NCI-H2196 treated with DMSO at 0.1 percent for 48 hours (cell line): ENCODE data around the gene ENO2.
A peak's percentile ranks its signal among the peaks of the same experiment; 100 is the strongest.
"Not testable (repeated sequence)": the region's sequence is repeated elsewhere in the genome, so short reads cannot be mapped to it uniquely, and the experiment has no call there.

Source experiments
- DNase-seq: peaks from one replicate; lab custom pipeline; 2025; ENCODE audit not compliant: unreplicated experiment; lab: John Stamatoyannopoulos, UW

ENO2 gene

DNA sequence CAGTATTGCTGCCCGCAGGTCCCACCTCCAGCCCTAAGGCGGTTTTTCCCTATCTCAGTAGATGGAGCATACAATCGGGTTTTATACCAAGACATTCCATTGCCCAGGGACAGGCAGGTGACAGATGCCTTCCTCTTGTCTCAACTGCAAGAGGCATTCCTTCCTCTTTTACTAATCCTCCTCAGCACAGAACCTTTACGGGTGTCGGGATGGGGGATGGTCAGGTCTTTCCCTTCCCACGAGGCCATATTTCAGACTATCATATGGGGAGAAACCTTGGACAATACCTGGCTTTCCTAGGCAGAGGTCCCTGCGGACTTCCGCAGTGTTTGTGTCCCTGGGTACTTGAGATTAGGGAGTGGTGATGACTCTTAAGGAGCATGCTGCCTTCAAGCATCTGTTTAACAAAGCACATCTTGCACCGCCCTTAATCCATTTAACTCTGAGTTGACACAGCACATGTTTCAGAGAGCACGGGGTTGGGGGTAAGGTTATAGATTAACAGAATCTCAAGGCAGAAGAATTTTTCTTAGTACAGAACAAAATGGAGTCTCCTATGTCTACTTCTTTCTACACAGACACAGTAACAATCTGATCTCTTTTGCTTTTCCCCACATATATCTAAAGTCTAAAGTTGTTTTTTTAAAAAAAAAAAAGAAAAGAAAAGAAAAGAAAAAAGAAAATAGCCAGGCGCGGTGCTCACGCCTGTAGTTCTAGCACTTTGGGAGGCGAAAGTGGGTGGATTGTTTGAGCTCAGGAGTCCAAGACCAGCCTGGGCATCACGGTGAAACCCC, 28.0 kb upstream of the ENO2 start:
- not testable (repeated sequence) for DNase-seq

DNA sequence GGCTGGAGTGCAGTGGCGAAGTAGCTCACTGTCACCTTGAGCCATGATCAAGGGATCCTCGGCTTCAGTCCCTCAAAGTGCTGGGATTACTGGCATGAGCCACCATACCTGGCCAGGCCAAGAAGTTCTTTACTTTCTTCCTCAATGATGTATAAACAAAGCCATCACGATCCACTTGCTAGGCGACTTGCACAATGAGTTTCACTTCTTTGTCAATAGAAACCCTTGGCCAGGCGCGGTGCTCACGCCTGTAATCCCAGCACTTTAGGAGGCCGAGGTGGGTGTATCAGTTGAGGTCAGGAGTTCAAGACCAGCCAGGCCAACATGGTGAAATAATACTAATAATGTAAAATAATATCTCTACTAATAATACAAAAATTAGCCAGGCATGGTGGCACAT, 26.9 kb upstream of the ENO2 start:
- DNase-seq: no peak

- DNase-seq: no peak
Measured at GRCh38 chr12:6888360-6888759, 26.0 kb upstream of the ENO2 start.

DNA sequence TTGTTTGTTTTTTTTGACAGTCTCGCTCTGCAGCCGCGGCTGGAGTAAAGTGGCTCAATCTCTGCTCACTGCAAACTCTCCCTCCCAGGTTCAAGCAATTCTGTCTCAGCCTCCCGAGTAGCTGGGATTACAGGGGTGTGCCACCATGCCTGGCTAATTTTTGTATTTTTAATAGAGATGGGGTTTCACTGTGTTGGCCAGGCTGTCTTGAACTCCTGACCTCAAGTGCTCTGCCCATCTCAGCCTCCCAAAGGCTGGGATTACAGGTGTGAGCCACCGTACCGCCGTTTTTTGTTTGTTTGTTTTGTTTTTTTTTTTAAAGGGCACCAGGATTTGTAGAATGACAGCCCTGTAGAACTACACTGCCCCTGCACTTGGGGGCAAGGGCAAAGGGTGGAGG, 25.6 kb upstream of the ENO2 start:
- not testable (repeated sequence) for DNase-seq

DNA sequence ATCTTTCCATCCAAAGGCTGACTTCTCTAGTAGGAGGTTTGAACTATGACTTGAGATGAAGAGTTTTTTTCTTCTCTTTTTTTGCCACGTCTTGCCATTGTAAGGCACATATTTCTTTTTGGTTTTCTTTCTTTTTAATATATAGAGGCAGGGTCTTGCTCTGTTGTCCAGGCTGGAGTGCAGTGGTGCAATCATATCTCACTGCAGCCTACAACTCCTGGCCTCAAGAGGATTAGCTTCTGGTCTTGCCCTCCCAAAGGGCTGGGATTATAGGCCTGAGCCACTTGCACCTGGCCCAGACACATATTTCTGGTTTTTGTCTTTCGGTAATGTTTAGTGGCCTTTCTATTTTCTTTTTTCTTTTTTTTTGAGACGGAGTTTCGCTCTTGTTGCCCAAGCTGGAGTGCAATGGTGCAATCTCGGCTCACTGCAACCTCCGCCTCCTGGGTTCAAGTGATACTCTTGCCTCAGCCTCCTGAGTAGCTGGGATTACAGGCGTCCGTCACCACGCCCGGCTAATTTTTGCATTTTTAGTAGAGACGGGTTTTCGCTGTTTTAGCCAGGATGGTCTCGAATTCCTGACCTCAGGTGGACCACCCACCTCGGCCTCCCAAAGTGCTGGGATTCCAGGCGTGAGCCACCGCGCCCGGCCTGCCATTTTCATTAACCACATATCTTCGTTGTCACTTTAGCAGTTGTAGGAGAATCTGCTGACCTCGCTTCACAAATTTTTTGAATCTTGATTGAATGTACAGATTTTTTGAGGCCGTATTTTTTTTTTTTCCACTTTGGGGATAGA, 24.4 kb upstream of the ENO2 start:
- DNase-seq: not testable (repeated sequence)

- peak; percentile 55 for DNase-seq
Measured at GRCh38 chr12:6890789-6891645, 23.4 kb upstream of the ENO2 start.

GRCh38 chr12:6891646-6892001, 22.8 kb upstream of the ENO2 start:
- DNase-seq: no peak

DNA sequence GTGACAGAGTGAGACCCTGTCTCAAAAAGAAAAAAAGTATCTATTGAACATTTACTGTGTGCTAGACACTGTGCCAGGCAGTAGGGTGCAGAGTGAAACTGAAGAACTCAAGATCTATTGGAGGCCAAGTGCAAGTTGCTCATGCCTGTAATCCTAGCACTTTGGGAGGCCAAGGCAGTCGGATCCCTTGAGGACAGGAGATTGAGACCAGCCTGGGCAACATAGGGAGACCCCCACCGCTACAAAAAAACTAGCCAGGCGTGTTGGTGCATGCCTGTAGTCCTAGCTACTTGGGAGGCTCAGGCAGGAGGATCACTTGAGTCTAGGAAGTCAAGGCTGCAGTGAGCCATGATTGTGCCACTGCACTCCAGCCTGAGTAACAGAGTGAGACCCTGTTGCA, 21.7 kb upstream of the ENO2 start:
- DNase-seq: not testable (repeated sequence)

DNA sequence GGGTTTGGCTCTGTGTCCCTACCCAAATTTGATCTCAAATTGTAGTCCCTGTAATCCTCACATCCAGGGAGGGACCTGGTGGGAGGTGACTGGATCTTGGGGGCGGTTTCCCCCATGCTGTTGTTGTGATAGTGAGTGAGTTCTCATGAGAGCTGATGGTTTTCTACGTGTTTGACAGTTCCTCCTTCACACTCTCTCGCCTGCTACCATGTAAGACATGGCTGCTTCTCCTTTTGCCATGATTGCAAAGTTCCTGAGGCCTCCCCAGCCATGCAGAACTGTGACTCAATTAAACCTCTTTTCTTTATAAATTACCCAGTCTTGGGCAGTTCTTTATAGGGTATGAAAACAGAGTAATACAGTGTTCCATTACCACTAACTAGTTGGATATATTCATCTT, 20.1 kb upstream of the ENO2 start:
- no peak for DNase-seq

GRCh38 chr12:6896846-6897435, 17.4 kb upstream of the ENO2 start:
- no peak for DNase-seq

GRCh38 chr12:6899427-6899826, 15.0 kb upstream of the ENO2 start:
- DNase-seq: no peak

DNA sequence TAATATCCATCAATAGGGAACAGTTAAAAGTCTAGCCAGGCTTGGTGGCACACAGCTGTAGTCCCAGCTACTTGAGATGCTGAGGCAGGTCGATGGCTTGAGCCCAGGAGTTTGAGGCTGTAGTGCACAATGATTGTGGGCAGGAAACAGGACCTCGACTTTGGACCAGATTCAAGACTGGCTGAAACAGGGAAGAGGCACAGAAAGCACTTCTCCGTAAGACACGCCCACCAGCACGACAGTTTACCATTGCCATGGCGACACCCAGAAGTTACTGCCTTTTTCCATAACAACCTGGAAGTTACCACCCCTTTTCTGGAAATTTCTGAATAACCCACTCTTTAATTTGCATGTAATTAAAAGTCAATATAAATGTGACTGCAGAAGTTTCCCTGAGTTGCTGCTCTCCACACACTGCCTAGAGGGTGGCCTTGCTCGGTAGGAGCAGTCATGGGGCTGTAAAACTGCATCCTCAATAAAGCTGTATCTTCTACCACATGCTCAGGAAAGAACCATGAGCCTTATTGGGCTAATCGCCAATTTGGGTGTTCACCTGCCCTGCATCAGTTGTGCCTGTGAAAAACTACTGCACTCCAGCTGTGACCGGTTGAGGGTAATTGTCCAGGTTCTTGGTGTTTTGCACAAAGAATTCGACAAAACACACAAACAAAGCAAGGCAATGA, 14.4 kb upstream of the ENO2 start:
- peak; percentile 38 for DNase-seq

- DNase-seq: no peak
Measured at GRCh38 chr12:6902448-6902847, 11.9 kb upstream of the ENO2 start.

DNA sequence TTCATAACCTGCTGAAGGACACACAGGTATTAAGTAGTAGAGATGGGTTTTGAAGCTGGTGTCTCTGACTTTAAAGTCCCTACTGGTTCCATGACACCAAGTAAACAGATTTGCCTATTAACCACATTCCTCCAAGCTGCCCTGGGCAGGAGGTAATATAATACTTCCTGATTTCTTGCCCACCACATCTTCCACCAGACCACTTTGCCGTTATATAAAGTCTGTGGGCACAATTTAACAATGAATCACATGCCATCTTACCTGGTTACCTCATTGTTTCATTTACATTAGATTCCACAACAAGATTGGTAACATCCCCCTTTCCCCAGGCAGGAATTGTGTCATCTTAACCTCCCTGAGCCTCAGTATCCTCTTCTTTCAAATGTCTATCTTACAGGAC, 10.7 kb upstream of the ENO2 start:
- DNase-seq: no peak

- DNase-seq: peak; percentile 76
Measured at GRCh38 chr12:6904280-6905276, 9.8 kb upstream of the ENO2 start, which contains the start of gene LRRC23. LRRC23 (plus strand) TSS chr12:6904822; CDS start chr12:6905634, 812 bp downstream.

- no peak for DNase-seq
Measured at GRCh38 chr12:6905414-6906040, 8.9 kb upstream of the ENO2 start.

- DNase-seq: not testable (repeated sequence)
Measured at GRCh38 chr12:6908141-6908540, 6.2 kb upstream of the ENO2 start.

- DNase-seq: no peak
Measured at GRCh38 chr12:6909421-6910145, 4.8 kb upstream of the ENO2 start.
